ENCODE results near the gene CDON.

DNA sequence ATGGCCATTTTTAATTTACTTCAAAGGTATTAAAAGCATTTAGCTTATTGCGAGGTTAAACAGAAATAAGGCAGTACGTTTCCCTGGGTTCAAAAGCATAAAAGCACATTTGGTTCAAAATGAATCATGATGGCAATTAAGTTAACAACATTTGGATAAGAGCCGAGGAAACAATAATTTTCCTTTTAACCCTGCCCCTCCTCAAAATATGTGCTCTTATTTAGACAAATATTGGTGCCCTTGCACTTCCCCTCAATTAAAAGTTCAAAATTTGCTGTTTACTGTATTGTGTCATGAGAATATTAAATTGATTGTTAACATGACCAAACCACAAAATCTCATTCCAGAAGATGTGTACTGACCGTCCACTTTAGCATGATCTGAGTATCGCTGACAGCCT is 68.2 kb downstream of the CDON start:
- TF ChIP-seq, protein P1, sequence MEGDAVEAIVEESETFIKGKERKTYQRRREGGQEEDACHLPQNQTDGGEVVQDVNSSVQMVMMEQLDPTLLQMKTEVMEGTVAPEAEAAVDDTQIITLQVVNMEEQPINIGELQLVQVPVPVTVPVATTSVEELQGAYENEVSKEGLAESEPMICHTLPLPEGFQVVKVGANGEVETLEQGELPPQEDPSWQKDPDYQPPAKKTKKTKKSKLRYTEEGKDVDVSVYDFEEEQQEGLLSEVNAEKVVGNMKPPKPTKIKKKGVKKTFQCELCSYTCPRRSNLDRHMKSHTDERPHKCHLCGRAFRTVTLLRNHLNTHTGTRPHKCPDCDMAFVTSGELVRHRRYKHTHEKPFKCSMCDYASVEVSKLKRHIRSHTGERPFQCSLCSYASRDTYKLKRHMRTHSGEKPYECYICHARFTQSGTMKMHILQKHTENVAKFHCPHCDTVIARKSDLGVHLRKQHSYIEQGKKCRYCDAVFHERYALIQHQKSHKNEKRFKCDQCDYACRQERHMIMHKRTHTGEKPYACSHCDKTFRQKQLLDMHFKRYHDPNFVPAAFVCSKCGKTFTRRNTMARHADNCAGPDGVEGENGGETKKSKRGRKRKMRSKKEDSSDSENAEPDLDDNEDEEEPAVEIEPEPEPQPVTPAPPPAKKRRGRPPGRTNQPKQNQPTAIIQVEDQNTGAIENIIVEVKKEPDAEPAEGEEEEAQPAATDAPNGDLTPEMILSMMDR (IDR thresholded peaks at IDR 0.05; ENCODE audit: insufficient read depth, low read length, poor library complexity, severe bottlenecking) = no peak
- no peak for TF ChIP-seq EZH2phosphoT487 (conservative IDR thresholded peaks at IDR 0.05; ENCODE audit: low read length)

Measured in SU-DHL-6 (cell line).